Germinal center (tissue), 1 donor: Measurements from ENCODE around the gene MKNK1.
A peak's percentile ranks its signal among the peaks of the same experiment; 100 is the strongest.

Experiments used
- DNase-seq: peaks from one replicate; pipeline ENCODE4 v3.0.0; 2012; ENCODE audit warnings: mixed read lengths, low spot score

Gene MKNK1

GRCh38 chr1:46618754-46619415, 14.8 kb upstream of the MKNK1 start:
- no peak for DNase-seq

GRCh38 chr1:46617833-46618232, 13.8 kb upstream of the MKNK1 start:
- DNase-seq, result no peak

- DNase-seq, result no peak
These were observed 13.2 kb upstream of the MKNK1 start for GRCh38 chr1:46617108-46617800.

GRCh38 chr1:46616277-46617107, 12.4 kb upstream of the MKNK1 start, which contains the start of gene MOB3C:
TSS of gene MOB3C (minus strand) at chr1:46616811. CDS start at chr1:46613321, 3,490 bp downstream.
- DNase-seq, result peak; percentile 70

- DNase-seq, result no peak
These were observed 11.7 kb upstream of the MKNK1 start for GRCh38 chr1:46615735-46616134.

- no peak for DNase-seq
These were observed 11.0 kb upstream of the MKNK1 start for GRCh38 chr1:46615088-46615487.

- no peak for DNase-seq
These were observed 10.5 kb upstream of the MKNK1 start for GRCh38 chr1:46614604-46614984.

GRCh38 chr1:46613661-46614603, 9.9 kb upstream of the MKNK1 start:
- DNase-seq, result peak; percentile 11

GRCh38 chr1:46612937-46613660, 9.0 kb upstream of the MKNK1 start:
- DNase-seq, result no peak

GRCh38 chr1:46611691-46612221, 7.7 kb upstream of the MKNK1 start:
- no peak for DNase-seq

- DNase-seq, result no peak
These were observed 3.5 kb upstream of the MKNK1 start for GRCh38 chr1:46607345-46608130.

- no peak for DNase-seq
These were observed 2.3 kb upstream of the MKNK1 start for GRCh38 chr1:46606255-46606965.

- DNase-seq, result no peak
These were observed 1.2 kb upstream of the MKNK1 start for GRCh38 chr1:46605232-46605631.

GRCh38 chr1:46603481-46603857, 599 bp downstream of the MKNK1 start:
- no peak for DNase-seq

- DNase-seq, result no peak
These were observed 2.6 kb downstream of the MKNK1 start for GRCh38 chr1:46601257-46602007.

GRCh38 chr1:46599059-46599970, 4.8 kb downstream of the MKNK1 start:
- no peak for DNase-seq

GRCh38 chr1:46596846-46597245, 7.2 kb downstream of the MKNK1 start:
- DNase-seq, result no peak
